NCI-H1436 treated with DMSO at 0.1 percent for 48 hours (cell line): ENCODE data around the gene CDR2.
"Not testable (repeated sequence)": the region's sequence is repeated elsewhere in the genome, so short reads cannot be mapped to it uniquely, and the experiment has no call there.

ENCODE experiments used
- DNase-seq: peaks from one replicate; lab custom pipeline; 2025; lab: John Stamatoyannopoulos, UW

The CDR2 gene

DNA sequence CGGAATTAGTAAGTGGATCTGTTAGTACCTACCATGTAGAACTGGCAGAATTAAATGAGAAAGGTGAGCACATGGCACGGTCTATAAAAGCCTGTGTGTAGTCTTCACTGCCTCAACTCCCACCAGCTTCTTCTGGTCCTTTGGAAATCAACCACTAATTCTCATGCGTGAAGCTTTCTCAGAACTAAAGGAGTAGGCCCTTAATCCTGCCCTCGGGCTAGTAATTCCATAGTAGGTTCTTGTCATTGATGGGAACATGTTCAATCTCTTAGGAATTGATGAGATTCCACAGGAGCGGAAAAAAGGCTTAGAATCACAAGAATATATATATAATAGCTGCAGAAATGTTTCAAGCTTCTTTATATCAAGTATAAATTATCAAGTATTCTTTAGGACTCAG is 21.7 kb downstream of the CDR2 start:
- no peak for DNase-seq

GRCh38 chr16:22352140-22352539 is 22.3 kb downstream of the CDR2 start:
- DNase-seq, result no peak

GRCh38 chr16:22351017-22351416 is 23.4 kb downstream of the CDR2 start:
- DNase-seq, result not testable (repeated sequence)

DNA sequence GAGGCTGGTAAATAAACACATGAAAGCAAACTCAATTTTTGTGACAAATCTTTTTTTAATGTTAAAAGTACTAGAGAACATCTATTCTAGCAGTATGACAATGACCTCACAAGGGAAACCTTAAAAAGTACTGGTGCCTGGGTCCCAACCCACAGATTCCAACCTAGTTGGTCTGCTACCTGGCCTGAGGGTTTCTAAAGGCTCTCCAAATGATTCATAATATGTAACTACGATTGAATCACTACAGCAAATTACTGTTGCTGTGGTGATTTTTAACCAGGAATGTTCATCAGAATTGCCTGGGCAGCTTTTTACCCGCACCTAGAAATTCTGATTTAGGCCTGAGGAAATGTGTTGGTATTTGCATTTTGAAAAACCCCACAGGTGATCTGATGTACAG is 26.1 kb downstream of the CDR2 start:
- no peak for DNase-seq

DNA sequence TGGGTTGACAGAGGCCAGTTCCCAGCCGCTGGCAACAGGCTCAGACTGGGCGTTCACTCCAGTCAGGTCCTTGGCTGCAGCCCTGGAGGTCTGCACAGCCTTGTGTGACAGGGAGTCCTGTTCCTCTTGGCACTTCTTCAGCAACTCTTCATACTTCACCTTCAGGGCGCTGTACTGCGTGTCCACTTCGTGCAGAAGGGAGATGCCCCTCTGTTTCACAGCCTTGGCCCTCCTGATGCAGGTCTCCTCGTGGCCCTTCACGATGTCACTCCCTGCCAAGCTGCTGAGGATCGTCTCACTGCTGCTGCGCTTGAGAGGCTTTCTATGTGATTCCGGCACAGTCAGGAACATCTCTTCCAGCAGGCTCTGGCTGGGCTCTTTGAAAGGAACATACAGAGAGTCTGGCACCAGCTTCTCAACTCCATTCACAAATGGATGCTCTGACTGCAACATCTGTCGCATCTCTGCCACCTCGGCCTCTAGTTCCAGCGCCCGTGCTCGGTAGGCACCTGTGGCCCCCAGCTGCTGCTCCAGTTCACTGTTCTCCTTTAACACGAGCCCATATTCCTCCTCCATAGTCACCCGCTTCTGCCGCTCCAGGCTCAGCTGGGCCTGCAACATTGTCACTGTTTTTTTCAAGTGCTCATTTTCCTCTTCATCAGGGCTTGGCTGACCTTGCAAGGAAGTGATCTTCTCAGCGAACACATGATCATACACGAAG is 27.2 kb downstream of the CDR2 start:
- no peak for DNase-seq

DNA sequence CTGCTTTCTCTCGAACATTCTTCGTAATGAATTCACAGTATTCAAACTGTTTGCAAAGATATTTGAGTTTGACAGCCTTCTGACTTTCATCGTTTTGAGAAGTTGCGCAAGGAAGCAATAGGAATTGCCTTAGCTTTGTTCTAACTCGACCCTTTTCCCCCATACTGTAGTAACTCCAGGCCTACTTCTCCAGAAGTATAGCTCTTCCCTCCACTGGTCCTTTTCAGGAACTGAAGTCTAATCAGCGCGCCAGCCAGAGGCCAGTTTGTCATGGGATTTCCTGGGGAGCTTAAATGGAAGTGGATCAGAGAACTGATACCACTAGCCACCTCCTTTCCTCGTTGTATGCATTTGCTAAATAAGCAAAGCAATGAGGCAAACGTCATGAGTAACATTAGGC is 27.9 kb downstream of the CDR2 start:
- DNase-seq, result no peak

DNA sequence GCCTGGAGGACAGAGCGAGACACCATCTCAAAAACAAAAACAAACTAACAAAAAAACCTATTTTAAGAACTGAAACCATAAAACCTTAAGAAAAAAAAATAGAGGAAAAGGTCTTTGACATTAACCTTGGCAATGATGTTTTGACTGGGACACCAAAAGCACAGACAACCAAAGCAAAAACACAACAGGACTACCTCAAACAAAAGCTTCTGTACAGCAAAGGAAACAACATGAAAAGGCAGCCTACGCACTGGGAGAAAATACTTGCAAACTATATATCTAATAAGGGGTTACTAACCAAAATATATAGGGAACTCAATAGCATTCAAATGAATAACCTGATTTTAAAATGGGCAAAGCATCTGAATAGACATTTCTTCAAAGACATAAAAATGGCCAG is 32.3 kb downstream of the CDR2 start:
- no peak for DNase-seq

DNA sequence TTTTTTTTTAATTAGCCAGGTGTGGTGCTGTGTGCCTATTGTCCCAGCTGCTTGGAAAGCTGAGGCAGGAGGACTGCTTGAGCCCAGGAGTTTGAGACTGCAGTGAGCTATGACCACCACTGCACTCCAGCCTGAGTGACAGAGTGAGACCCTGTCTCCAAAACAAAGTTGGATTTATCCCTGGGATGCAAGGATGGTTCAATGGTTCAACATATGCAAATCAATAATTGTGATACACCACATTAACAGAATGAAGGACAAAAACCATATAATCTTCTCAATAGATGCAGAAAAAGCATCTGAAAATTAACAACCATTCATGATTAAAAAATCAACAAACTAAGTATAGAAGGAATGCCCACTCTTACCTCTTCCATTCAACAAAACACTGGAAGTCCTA is 33.5 kb downstream of the CDR2 start:
- no peak for DNase-seq

- no peak for DNase-seq
Measured at GRCh38 chr16:22337849-22338635, 36.4 kb downstream of the CDR2 start.

- no peak for DNase-seq
Measured at GRCh38 chr16:22337045-22337444, 37.4 kb downstream of the CDR2 start.

DNA sequence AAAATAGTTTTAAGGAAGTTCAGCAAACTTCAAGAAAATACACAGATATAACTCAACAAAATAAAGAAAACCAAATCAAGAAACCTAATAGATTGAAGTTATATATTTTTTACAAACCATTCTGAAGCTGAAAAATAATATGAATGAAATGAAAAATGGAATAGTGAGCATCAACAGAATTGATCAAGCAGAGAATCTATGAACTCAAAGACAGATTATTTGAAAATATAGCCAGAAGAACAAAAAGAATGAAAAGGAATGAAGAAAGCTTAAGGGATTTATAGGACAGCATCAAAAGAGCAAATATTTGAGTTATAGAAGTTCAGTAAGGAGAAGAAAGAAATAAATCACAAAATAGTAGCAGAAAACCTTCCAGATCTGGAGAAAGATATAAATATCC is 37.8 kb downstream of the CDR2 start:
- no peak for DNase-seq

DNA sequence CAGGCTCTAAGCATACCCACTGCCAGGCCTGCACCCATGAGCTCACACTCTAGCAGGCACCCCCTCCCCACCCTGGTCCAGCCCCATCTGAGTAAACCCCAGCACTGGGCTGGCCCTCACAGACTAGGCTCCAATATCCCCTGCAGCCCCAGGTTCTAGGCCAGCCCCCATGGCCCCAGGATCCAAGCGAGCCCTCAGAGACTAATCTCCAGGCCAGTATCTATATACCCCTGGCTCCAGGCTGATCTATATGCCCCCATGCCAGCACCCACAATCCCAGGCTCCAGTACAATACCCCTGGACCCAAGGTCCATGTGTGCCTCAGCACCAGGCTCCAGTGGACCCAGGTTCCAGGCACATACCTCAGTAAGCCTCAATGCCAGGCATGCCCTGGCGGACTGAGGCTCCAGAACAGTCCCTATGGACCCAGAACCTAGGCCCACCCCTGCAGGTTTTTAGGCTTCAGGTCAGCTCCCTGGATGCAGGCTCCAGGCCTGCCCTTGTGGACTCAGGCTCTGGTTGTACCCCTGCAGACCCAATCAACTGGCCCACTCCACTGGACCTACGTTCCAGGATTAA is 38.7 kb downstream of the CDR2 start:
- DNase-seq, result no peak

DNA sequence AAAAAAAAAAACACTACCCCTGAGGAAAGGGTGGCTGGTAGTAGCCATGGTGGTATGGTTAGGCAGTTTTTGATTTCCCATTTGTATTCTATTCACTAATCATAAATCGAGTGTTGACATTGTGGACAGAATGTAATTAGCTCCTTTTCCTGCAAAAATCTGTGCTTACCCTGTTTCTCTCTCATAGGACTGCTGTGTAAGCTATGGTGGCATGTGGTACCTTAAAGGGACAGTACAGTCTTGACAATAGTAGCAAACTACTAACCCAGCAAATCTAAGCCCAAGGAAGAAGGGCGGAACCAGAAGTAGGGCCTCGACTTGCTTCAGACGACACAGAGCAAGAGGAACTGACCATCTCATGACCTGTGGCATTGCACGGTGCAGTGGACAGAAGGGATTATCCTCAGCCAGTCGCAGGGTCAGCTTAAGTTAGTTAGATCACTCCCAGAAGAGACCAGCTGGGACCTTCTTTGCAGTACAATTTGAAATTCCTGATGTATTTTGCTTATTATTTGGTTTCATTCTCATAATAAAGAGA is 40.9 kb downstream of the CDR2 start:
- no peak for DNase-seq

- DNase-seq, result no peak
Measured at GRCh38 chr16:22330326-22330725, 44.1 kb downstream of the CDR2 start.

- DNase-seq, result no peak
Measured at GRCh38 chr16:22329199-22329695, 45.2 kb downstream of the CDR2 start.

DNA sequence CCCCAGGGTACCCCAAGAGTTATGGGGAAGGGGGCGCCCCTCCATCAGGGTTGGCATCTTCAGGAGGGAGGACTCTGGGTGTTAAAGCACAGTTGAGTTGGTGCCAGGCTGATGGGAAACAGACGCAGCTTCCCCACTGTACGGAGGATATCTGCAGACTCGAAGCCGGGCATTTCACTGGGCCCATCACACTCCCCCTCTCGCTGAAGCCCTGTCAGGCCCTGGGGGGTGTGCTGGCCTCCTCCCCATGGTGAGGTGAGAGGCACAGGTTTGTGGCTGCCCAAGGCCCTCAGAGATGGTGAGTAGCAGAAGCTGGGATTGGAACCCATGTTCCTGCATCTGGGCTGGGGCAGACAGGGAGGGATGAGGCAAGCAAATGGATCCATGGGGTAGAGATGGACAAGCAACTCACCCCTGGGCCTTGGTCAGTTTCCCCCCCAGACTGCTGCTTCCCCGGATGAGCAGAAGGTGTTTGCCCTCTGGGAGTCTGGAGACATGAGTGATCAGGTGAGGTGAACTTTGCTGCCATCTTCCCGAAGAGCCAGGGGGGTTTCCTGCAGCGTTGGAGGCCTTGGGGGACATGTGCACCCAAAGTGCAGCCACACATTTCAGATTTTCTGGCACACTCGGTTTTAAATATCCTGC is 46.2 kb downstream of the CDR2 start:
- no peak for DNase-seq

DNA sequence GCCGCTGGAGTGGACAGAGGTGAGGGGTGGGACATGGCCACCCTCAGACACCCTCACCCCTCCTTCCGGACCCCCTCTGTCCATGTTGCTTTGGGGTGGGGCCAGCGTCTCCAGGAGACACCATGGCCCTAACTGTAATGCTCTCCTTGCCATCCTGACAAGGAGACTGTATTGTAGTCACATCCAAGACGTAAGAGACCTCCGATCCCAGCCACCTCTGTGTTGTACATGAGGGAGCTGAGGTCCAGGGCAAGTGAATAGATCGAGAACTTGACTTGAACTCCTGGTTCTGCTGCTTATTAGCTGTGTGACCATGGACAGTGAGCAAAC is 47.0 kb downstream of the CDR2 start:
- DNase-seq, result no peak

DNA sequence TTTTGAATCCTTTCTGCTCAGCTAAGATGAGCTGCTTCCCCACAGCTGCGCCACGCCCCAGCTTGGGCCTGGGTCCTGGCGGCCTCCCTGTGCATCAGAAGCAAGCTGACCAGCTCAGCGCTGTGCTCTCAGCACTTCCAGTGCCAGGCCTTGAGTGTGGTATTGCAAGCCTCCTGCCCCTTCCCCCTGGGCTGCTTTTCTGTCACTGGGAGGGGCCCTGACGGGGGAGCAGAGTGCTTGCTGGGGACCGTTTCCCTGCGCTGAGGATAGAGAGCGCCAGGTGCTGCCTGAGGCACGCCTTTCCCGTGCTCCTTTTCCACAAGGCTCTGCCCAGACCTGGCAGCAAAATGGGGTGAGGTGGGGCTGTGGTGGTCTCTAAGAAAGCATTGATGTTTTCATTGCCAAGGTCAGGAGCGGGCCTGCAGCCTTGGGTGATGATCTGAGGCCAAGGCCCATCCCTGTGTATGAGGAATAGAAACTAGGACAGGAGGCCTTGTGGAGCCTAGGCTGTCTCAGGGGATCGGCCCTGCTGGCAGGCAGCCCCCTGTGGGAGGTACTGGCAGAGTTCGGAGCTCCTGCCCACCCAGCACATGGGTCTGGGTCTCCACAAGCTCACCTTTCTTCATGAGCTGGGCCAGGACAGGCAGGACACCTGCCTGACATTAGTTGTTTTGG is 47.5 kb downstream of the CDR2 start:
- DNase-seq, result no peak

GRCh38 chr16:22326369-22326652 is 48.1 kb downstream of the CDR2 start:
- no peak for DNase-seq

DNA sequence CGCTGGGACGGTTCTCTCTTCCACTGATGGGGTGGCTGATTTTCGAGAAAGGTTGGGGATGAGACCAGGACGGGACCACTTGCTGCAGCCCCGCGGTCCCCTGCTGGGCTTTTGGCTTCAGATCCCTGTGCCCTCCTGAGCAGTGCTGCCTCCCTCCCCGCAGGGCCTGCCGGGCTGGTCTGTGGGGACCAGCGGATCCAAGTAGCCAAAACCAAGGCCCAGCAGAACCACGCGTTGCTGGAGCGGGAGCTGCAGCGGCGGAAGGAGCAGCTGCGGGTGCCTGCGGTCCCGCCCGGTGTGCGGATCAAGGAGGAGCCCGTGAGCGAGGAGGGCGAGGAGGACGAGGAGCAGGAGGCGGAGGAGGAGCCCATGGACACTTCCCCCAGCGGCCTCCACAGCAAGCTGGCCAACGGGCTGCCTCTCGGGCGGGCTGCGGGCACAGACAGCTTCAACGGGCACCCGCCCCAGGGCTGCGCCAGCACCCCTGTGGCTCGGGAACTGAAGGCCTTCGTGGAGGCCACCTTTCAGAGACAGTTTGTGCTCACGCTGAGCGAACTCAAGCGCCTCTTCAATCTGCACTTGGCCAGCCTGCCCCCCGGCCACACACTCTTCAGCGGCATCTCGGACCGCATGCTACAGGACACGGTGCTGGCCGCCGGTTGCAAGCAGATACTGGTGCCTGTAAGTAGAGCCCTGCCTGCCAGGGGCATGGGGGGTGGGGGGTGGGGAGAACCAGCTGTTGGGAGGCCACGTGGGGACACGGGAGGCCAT is 48.6 kb downstream of the CDR2 start:
- DNase-seq, result no peak
